Right renal cortex interstitium (tissue), 3 donors: Measurements from ENCODE around the gene SLC5A2. TPM values are rescaled to one million over a fixed set of nuclear protein-coding genes. Genes with fewer than 3 reads are reported as not detected.
"Not testable (repeated sequence)": the region's sequence is repeated elsewhere in the genome, so short reads cannot be mapped to it uniquely, and the experiment has no call there.

Source experiments
- DNase-seq, 3 donors: peaks; one replicate each; pipeline ENCODE4 v3.0.0-alpha.2; 2013; ENCODE audit warnings: low read depth in 3 of 3, low spot score in 2 of 3
- polyA plus RNA-seq, 3 donors: library from polyadenylated mRNA; unstranded; fragments of 120-200 nt; gene quantifications; one replicate each; pipeline ENCODE4 v1.2.1, GENCODE V29; 2013; ENCODE audit not compliant: insufficient read length in 3 of 3

Gene SLC5A2
- polyA plus RNA-seq, 3 donors: 41.1 to 46.7 (median 42.4) TPM

DNA sequence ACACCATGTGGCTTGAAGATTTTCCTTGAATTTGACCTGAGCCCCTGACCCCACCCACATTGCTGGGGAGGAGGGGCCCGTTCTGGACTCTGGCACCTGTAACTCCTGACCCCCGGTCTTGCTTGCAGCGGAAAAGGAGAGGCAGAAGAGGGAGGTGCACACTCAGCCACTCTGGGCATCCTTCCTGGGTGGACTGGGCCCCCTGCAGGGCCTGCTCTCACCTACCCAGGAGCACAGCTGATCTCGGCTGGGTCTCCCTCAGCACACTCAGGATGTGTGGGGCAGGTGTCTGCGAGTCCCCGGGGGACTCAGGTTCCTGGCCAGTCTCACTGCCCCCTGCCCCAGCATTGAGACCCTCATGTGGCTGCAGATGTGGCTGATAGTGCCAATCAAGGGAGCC is 40.8 kb downstream of the SLC5A2 start:
- DNase-seq: not testable (repeated sequence)

DNA sequence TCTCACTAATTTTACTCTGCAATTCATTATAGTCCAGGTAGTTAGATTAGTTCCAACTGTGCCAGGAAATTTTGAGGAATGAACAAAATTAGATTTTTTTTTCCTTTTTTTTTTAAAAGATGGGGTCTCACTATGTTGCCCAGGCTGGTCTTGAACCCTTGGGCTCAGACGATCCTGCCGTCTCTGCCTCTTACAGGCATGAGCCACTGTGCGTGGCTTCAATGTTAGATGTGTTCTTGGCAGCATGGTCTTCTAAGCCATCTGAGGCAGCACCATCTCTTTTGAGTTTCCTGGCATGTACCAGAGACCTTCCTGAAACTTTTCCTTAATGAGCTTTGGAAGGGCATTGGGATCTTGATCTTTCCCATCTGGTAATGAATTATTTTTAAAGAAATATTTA is 42.2 kb downstream of the SLC5A2 start:
- no peak for DNase-seq

DNA sequence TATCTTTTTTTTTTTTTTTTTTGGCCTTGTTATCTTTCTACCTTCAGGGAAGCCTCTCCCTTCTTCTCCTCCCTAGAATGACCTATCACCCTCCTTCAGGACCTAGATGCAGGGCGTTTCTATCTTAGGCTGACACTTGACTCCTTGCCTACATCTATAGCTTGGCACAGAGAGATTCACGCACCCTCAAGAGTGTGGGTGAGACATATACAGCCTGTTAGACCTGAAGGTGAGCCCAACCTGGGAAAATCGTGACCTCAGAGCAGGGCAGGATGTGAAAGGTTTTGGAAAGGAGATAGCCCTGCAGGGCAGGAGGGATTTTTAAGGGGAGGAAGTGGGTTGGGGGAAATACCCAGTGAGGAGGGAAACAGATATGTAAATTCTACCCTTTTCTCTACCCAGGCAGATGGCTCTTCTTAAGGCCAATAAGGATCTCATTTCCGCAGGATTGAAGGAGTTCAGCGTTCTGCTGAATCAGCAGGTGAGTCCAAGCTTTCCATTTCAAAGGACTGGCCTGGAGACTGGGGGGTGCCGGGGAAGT is 44.9 kb downstream of the SLC5A2 start, which contains the start of gene AHSP:
TSS of gene AHSP (plus strand) at position 167 of the 541 bp plus-strand sequence. CDS start at position 407, 240 bp downstream.
- DNase-seq: no peak

DNA sequence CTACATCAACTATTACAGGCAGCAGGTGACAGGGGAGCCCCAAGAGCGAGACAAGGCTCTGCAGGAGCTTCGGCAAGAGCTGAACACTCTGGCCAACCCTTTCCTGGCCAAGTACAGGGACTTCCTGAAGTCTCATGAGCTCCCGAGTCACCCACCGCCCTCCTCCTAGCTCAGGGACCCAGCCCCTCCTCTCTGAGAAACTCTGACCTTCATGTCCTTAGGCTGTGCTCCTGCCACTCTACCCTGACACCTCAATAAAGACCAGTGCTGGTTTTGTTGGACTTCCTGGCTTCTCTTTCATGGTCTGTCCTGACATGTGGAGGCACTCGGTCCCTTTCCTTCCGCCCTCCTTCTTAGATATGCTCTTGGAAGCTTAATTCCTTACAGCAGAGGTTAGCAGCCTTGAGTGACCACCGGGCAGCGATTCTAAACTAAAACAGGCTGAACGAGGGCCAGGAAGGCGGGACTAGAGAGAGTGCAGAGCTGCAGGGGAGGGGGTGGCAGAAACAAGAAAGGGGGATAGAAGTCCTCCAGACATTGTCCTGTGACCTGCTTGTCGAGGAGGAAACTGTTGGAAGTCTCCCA is 45.7 kb downstream of the SLC5A2 start:
- no peak for DNase-seq

DNA sequence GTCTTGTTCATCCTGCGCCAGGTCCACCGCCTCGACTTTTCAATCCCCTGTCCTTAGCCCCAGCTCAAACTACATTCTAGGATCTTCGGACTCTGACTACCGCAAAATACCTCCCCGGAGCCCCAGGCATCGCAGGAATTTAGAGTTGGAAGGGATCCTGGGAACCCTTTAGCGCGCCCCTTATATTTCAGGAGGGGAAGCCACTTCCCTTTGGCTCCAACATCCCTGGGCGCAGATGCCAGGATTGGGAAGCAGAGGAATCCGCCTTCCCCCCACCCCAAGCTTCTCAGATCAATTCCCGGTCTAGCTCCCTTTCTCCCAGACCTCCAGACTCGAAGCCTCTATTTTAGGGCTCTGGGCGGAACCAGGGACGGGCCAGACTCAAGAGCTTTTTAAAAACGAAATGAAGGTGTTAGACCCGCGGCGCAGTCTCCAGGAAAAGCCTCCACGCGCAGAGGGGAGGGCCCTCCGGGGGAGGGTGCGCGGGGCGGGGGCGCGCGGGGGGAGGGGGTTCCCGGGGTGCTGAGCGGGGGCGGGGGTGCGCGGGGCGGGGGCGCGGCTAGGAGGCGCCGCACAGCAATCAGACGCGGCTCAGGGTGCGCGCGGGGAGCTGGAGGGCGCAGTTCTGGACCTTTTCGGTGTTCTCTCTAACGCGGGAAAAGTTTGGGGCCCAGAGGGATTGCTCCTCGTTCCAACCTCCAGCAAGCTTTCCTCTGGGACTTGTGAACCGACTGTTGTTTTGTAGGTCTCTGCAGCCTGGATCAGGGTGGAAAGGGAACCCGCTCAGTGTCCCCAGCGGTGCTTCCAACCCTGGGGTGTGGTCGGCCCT is 46.4 kb downstream of the SLC5A2 start:
- no peak for DNase-seq

DNA sequence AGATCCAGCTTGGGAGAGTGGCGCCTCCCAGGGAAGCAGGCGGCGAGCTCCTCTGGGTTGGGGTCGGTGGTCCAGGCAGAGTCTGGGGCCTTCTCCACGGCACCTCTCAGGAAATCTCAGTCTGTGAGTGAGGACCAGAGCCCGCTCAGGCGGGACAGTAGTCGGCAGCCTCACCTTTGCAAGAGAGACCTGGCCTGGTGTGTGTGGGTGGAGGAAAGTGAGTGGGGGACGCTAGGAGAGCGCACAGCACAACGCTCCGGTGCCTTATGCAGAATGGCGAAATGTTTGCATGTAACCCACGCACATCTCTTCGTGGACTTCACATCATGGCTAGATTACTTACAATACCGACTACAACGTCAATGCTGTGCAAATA is 47.0 kb downstream of the SLC5A2 start:
- DNase-seq: no peak

DNA sequence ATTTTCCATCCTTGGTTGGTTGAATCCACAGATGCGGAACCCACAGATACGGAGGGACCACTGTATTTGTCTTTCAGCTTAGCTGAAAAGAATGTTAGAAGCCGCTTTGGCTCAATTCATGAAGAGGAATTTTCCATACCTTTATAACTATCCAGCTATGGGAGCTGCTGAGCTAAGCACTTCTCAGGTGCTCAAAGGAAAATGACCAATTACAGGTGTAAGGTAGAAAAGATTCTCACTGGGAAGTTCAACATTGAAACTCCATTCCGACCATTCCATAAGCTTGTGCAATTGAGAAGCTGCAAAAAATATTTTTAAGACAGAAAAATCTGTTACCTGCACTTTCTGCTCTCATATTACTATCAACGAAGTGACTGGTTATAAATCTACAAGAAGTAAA is 47.5 kb downstream of the SLC5A2 start:
- DNase-seq: no peak

DNA sequence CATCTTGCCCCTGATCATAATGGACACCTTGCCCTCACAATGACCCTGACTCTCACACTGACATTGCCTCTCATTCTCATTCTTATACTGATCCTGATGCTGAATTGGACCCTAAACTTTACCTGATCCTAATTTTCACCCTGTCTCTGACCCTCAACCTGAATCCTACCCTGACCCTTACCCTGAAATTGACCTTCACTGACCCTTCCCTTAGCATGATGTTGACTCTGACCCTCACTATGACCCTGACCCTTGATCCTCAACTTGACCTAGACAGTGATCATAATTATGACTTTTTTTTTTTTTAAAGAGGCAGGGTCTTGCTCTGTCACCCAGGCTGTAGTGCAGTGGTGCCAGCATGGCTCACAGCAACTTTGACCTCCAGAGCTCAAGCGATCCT is 48.2 kb downstream of the SLC5A2 start:
- no peak for DNase-seq

DNA sequence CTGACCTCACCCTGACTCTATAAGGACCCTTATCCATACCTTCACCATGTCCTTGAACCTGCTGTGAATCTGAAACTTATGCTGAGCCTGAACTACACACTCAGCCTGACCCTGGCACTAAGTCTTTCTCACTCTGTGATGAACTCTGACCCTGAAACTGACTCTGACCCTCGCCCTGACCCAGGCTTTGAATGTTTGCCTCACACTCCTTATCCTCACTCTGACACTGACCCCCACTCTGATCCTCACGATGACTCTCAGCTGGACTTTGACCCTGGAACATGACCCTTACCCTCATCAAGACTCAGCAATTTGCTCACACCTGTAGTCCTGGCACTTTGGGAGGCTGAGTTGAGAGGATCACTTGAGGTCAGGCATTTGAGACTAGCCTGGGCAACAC is 49.2 kb downstream of the SLC5A2 start:
- no peak for DNase-seq

DNA sequence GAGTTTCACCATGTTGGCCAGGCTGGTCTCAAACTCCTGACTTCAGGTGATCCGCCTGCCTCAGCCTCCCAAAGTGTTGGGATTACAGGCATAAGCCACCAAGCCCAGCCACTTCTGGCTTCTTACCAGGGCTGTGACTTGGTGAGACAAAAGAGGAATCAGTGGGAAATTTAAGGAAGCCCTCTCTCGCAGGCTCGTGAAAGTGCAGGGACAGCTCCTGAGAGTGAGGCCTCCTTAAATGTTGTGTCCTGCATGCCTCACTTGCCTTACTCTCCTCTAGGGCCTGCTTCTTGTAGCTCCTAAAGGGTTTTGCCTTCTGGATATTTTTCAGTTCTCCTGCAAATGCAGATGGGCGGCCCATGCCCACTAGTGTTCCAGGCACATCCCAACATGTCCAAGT is 50.0 kb downstream of the SLC5A2 start:
- DNase-seq: no peak

DNA sequence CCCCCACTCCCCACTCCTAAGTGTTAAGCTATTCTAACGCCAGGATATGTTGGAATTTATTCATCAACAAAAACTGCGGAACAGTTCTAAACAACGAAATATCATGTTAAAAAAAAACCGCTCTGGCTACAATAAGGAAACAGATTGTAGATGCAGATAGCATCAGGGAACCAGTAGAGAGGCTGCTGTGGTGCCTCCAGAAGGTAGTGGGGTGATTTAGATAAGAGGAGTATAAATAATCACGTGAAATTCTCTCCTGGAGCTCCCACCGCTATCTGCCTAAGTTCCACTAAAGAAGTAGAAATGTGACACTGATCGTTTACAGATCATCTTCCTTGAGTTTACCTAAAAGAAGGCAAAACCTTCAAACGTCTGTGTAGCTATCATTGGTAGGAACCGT is 52.8 kb downstream of the SLC5A2 start:
- DNase-seq: no peak

DNA sequence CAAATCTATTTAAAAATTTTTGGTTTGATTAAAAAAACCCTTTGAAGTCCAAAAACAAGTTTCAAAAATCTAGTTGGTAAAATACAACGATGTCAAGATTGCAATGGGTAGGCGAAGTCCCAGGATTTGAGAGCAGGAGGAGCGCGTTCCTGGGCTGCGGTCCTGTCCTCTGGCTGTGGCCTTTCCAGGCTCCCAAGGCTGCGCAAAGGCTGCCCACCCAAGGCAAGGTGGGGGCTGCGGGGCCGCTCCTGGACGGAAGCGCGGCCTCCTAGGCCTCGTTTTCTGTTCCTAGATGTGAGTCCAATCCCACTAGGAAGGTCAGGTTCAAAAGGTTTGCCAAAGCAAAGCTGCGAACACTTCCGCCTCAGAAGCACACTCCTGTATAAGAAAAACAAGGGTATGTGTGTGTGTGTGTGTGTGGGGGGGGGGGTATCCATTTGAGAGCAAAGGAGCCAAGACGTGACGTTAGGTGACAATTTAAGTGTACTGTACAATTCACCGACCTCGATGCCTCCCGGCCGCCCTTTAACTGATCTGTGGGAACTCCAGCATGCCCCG is 54.0 kb downstream of the SLC5A2 start:
- no peak for DNase-seq

DNA sequence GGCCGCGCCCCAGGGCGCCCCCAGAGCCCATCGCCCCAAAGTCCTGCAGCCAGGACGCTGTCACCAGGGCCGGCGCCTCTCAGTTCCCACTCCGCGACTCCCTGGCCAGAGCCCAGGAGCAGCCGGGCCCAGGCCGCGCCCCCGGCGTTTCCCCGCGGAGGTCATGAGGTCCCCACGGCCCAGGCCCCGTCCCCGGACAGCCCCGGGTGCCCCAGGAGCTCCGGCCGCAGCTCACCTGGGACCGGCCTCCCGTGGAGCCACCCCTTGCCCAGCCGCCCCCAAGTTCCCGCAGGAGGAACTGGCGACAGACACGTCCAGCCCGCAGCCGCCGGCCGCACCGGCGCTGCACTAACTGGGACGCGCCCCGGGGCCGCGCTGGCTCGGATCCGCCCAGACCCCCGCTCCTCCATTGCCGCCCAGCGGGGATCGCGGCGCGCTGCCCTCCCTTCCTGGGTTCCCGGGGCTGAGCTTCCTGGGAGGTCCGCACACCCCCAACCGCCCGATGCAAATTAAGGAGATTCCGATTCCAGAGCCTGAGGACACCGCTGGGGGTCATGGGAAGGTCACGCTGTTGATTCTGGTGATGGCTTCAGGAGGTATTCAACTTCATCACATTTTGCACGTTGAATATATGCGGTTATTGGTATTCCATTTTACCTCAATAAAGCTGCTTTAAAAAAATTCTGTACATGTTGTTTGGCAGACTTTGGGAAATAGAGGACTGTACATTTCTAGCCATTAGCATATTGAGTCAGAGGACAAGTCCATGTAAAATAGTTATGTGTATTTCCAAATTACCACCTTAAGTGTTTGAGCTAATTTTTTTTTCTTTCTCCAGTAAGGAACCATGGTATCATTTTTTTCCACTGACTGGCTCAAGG is 54.7 kb downstream of the SLC5A2 start:
- DNase-seq: no peak

DNA sequence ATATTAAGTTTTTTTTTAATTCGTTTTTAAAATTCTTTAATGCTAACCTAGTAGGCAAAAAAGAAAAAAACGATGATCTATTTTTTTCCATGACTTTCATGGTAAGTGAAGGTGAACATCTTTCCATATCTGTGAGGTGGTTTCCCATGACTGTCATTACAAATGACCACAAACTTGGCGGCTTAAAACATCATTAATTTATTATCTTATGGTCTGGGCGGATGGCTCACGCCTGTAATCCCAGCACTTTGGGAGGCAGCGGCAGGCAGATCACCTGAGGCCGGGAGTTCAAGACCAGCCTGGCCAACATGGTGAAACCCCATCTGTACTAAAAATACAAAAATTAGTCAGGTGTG is 55.3 kb downstream of the SLC5A2 start:
- not testable (repeated sequence) for DNase-seq

DNA sequence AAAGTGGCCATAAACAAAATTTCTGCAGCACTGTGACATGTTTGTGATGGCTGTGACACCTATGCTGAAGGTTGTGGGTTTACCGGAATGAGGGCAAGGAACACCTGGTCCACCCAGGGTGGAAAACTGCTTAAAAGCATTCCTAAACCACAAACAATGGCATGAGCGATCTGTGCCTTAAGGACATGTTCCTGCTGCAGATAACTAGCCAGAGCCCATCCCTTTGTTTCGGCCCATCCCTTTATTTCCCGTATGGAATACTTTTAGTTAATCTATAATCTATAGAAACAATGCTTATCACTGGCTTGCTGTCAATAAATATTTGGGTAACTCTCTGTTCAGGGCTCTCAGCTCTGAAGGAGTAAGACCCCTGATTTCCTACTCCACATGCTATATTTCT is 56.8 kb downstream of the SLC5A2 start:
- not testable (repeated sequence) for DNase-seq

Other genes with a start within 250 kb of the SLC5A2 start
- 1 to 10 TPM; 1.5 to 2.0 (median 1.9) TPM for gene ITGAM, start 223.1 kb upstream of the SLC5A2 start, polyA plus RNA-seq
- under 1 TPM; 0.53 to 0.69 (median 0.57) TPM for gene ITGAX, start 127.9 kb upstream of the SLC5A2 start, polyA plus RNA-seq
- under 1 TPM; 0.21 to 0.39 (median 0.23) TPM for gene ITGAD, start 89.8 kb upstream of the SLC5A2 start, polyA plus RNA-seq
- under 1 TPM; 0.55 to 0.92 (median 0.86) TPM for gene COX6A2, start 54.8 kb upstream of the SLC5A2 start, polyA plus RNA-seq
- 1 to 10 TPM; 2.4 to 2.9 (median 2.4) TPM for gene ZNF843, start 40.3 kb upstream of the SLC5A2 start, polyA plus RNA-seq
- gene ARMC5, start 23.6 kb upstream of the SLC5A2 start, polyA plus RNA-seq: 10 to 100 TPM in 1 of 3 donors, 1 to 10 TPM in 2; 9.2 to 10.8 (median 9.4) TPM
- 10 to 100 TPM; 35.6 to 41.8 (median 36.8) TPM for gene TGFB1I1, start 11.0 kb upstream of the SLC5A2 start, polyA plus RNA-seq
- gene RUSF1, start 25.3 kb downstream of the SLC5A2 start, polyA plus RNA-seq: 10 to 100 TPM; 69.2 to 72.4 (median 71.8) TPM
- 1 to 10 TPM; 6.2 to 9.4 (median 8.4) TPM for gene AHSP, start 44.8 kb downstream of the SLC5A2 start, polyA plus RNA-seq